Endodermal cell (in vitro differentiated cells): ENCODE results near the gene PCDH10. TPM values are rescaled to one million over a fixed set of nuclear protein-coding genes. Genes with fewer than 3 reads are reported as not detected.
A peak's percentile ranks its signal among the peaks of the same experiment; 100 is the strongest.

Experiments
- DNase-seq: peaks from one replicate; pipeline ENCODE4 v3.0.0-alpha.2; 2017
- H3K27ac ChIP-seq: 2 replicates; pipeline ENCODE4 v1.5.1; 2013; ENCODE audit warnings: mild to moderate bottlenecking, low read depth, low read length, moderate library complexity
- H3K27me3 ChIP-seq: 2 replicates; pipeline ENCODE4 v1.6.1; 2013; ENCODE audit warnings: mild to moderate bottlenecking, low read length, moderate library complexity; ENCODE audit not compliant: insufficient read depth, control insufficient read depth, poor library complexity, severe bottlenecking
- H3K36me3 ChIP-seq: 2 replicates; pipeline ENCODE4 v1.7.0; 2013; ENCODE audit warnings: mild to moderate bottlenecking, low read length, moderate library complexity; ENCODE audit not compliant: control insufficient read depth, insufficient read depth
- H3K4me1 ChIP-seq: one replicate; pipeline ENCODE4 v1.7.0; 2013; ENCODE audit warnings: low read length; ENCODE audit not compliant: control insufficient read depth, insufficient read depth
- H3K4me3 ChIP-seq: 2 replicates; pipeline ENCODE4 v1.5.1; 2013; ENCODE audit warnings: mild to moderate bottlenecking, low read length, moderate library complexity
- H3K9ac ChIP-seq: 2 replicates; pipeline ENCODE4 v1.6.1; 2013; ENCODE audit warnings: mild to moderate bottlenecking, low read length, moderate library complexity; ENCODE audit not compliant: poor library complexity, severe bottlenecking; ENCODE audit errors: extremely low read depth
- H3K9me3 ChIP-seq: 2 replicates; pipeline ENCODE4 v1.6.1; 2013; ENCODE audit warnings: mild to moderate bottlenecking, low read length, moderate library complexity; ENCODE audit not compliant: control insufficient read depth
- H3K27ac Mint-ChIP-seq: 2 replicates; pipeline ENCODE4 v1.8.0; 2020; ENCODE audit warnings: mixed read lengths
- H3K27me3 Mint-ChIP-seq: 2 replicates; pipeline ENCODE4 v1.8.0; 2021; ENCODE audit warnings: mild to moderate bottlenecking, mixed read lengths; ENCODE audit not compliant: insufficient read depth
- H3K36me3 Mint-ChIP-seq: 2 replicates; pipeline ENCODE4 v1.8.0; 2020; ENCODE audit warnings: low read depth, mixed read lengths
- H3K4me1 Mint-ChIP-seq: 2 replicates; pipeline ENCODE4 v1.8.0; 2020; ENCODE audit warnings: mixed read lengths
- H3K4me3 Mint-ChIP-seq: 2 replicates; pipeline ENCODE4 v1.8.0; 2020; ENCODE audit warnings: mild to moderate bottlenecking, moderate library complexity, mixed read lengths
- H3K9me3 Mint-ChIP-seq: 2 replicates; pipeline ENCODE4 v1.8.0; 2020; ENCODE audit warnings: mild to moderate bottlenecking, mixed read lengths
- WGBS, 2 experiments: methylation state at CpG; one replicate each; pipeline versions ENCODE4 v1.1.5 to v1.1.7; 2013; ENCODE audit warnings: missing lambda C conversion rate in 2 of 2, mixed read lengths in 1 of 2; ENCODE audit not compliant: insufficient coverage in 1 of 2, insufficient read length in 1 of 2; 5-methylcytosine and 5-hydroxymethylcytosine counted together
- total RNA-seq, 2 donors: library from RNA; stranded (reverse); fragmentation: NEBNext Ultra II Directional in 1 of 2; extraction: Animal tissue kit (Norgen Biotek cat#: 25700) in 1 of 2; gene quantifications; 2 replicates in 1 of 2; 3 replicates in 1 of 2; pipeline ENCODE4 v1.2.1, GENCODE V29; 2021
- TF ChIP-seq, protein P1 (sequence below): fragments of 200-600 bp; sonication (generic); conservative IDR thresholded peaks from 2 replicates; pipeline ENCODE4 v1.5.0; 2021; ENCODE audit warnings: antibody characterized with exemption, mild to moderate bottlenecking

PCDH10 gene
- total RNA-seq, 2 donors from 2014 or later = 111 to 139 TPM

DNA sequence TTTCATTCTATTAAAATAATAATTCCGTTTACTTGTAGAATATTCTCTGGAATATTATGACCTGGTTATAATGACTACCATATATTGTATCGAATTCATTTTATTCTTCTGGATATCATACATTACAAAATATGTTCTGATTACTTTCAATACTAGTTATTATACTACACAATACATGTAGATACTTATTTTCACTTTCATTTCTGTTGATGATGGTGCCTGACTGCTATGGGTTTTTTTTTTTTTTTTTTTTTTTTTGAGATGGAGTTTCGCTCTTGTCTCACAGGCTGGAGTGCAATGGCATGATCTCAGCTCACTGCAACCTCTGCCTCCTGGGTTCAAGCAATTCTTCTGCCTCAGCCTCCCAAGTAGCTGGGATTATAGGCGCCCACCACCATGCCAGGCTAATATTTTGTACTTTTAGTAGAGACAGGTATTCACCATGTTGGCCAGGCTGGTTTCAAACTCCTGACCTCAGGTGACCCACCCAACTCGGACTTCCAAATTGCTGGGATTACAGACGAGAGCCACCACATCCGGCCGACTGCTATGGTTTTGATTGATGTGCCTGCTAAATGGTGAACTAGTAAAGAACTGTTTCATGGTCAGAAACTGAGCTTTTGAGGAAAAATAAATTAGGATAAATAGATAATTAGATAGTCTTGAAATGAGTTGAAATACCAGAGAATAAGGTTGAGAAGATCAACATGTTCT, 39.5 kb downstream of the PCDH10 start:
- H3K27me3 ChIP-seq = no peaks in the 10 kb centered on the region
- DNase-seq = no peak
- H3K4me1 Mint-ChIP-seq = no peaks in the 10 kb centered on the region
- H3K27me3 Mint-ChIP-seq = no peaks in the 10 kb centered on the region
- H3K36me3 ChIP-seq = peaks cover 50% of the 10 kb centered on the region
- no peaks in the 10 kb centered on the region for H3K9me3 Mint-ChIP-seq
- peaks cover 22% of the 10 kb centered on the region for H3K36me3 Mint-ChIP-seq
- TF ChIP-seq, protein P1, sequence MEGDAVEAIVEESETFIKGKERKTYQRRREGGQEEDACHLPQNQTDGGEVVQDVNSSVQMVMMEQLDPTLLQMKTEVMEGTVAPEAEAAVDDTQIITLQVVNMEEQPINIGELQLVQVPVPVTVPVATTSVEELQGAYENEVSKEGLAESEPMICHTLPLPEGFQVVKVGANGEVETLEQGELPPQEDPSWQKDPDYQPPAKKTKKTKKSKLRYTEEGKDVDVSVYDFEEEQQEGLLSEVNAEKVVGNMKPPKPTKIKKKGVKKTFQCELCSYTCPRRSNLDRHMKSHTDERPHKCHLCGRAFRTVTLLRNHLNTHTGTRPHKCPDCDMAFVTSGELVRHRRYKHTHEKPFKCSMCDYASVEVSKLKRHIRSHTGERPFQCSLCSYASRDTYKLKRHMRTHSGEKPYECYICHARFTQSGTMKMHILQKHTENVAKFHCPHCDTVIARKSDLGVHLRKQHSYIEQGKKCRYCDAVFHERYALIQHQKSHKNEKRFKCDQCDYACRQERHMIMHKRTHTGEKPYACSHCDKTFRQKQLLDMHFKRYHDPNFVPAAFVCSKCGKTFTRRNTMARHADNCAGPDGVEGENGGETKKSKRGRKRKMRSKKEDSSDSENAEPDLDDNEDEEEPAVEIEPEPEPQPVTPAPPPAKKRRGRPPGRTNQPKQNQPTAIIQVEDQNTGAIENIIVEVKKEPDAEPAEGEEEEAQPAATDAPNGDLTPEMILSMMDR = no peak
- H3K4me3 ChIP-seq = no peak overlapping the region
- 92 to 96% methylated on average over 4 to 6 of the region's 8 CpGs for WGBS, 2 experiments
- H3K4me1 ChIP-seq = no peaks in the 10 kb centered on the region
- H3K27ac Mint-ChIP-seq = peak overlapping the region; percentile 74
- no peaks in the 10 kb centered on the region for H3K9me3 ChIP-seq
- no peak overlapping the region for H3K27ac ChIP-seq
- no peak overlapping the region for H3K9ac ChIP-seq
- no peak overlapping the region for H3K4me3 Mint-ChIP-seq

DNA sequence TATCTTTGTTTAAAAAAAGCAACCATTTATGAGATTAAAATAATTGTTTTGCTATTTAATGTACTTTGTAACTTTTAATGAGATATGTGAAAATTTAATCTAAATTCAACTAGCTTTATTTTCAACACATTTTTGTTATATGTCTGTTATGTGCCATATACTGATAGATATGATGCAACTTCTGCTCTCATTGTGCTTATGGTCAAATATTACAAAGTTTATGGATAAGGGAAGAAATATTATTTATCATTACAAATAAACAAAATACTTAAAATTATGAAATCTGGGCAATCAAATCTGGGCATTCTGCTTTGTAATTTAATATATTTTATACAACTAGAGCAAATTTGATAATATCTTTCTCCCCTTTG, 40.0 kb downstream of the PCDH10 start:
- H3K27ac Mint-ChIP-seq = no peak overlapping the region
- no peak for DNase-seq
- no peaks in the 10 kb centered on the region for H3K27me3 Mint-ChIP-seq
- no peaks in the 10 kb centered on the region for H3K4me1 Mint-ChIP-seq
- H3K27me3 ChIP-seq = no peaks in the 10 kb centered on the region
- H3K9ac ChIP-seq = no peak overlapping the region
- H3K9me3 Mint-ChIP-seq = no peaks in the 10 kb centered on the region
- peaks cover 53% of the 10 kb centered on the region for H3K36me3 ChIP-seq
- H3K36me3 Mint-ChIP-seq = peaks cover 20% of the 10 kb centered on the region
- no peaks in the 10 kb centered on the region for H3K4me1 ChIP-seq
- H3K4me3 Mint-ChIP-seq = no peak overlapping the region
- no peak overlapping the region for H3K27ac ChIP-seq
- TF ChIP-seq, protein P1 = no peak
- no peak overlapping the region for H3K4me3 ChIP-seq
- no peaks in the 10 kb centered on the region for H3K9me3 ChIP-seq

DNA sequence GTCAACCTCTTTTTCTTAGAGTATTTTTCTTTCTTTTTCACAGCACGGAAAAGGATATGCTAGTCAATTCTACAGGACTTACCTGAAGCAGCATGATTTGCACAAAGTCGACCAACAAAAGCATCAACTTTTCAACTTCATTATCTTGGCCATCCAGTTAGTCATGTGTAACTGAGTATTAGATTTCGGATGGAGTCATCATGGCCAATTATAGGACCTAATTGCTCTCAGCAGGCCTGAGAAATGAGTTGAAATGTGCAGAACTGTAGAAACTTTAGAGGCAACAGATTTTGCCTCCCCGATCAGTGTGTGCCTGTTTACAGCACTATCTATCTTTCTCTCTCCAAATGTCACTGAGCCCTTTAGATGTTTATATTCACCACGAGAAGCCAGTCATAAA, 41.0 kb downstream of the PCDH10 start:
- TF ChIP-seq, protein P1 = no peak
- H3K9ac ChIP-seq = no peak overlapping the region
- peaks cover 4% of the 10 kb centered on the region for H3K9me3 ChIP-seq
- Mint-ChIP-seq H3K4me1 (no peaks in the 10 kb centered on the region), H3K4me3 (no peak overlapping the region), H3K27ac (no peak overlapping the region), H3K36me3 (peaks cover 21% of the 10 kb centered on the region), H3K27me3 (no peaks in the 10 kb centered on the region), H3K9me3 (no peaks in the 10 kb centered on the region)
- H3K36me3 ChIP-seq = peaks cover 54% of the 10 kb centered on the region
- H3K27me3 ChIP-seq = no peaks in the 10 kb centered on the region
- H3K27ac ChIP-seq = no peak overlapping the region
- H3K4me3 ChIP-seq = no peak overlapping the region
- 80 to 89% methylated on average over 1 to 5 of the region's 5 CpGs for WGBS, 2 experiments
- DNase-seq = no peak
- no peaks in the 10 kb centered on the region for H3K4me1 ChIP-seq
